PC-9 (cell line): ENCODE results near the gene ATRNL1. TPM values are rescaled to one million over a fixed set of nuclear protein-coding genes. Genes with fewer than 3 reads are reported as not detected.

Experiments
- BruUV-seq: library from RNA; stranded (reverse); fragments of 400-500 nt; replicated peaks from 2 replicates; lab custom pipeline; 2021; lab: Mats Ljungman, UMichigan
- CTCF ChIA-PET: fragments of 300-600 bp; sonication (Branson Sonifier 250); formaldehyde crosslinking; loops from one replicate; lab custom pipeline; 2022; ENCODE audit warnings: antibody characterized with exemption; lab: Charles Lee
- POLR2A ChIA-PET: fragments of 300-600 bp; sonication (Branson Sonifier 250); formaldehyde crosslinking; loops from one replicate; lab custom pipeline; 2022; ENCODE audit warnings: antibody characterized with exemption; ENCODE audit not compliant: unreplicated experiment; lab: Charles Lee
- DNase-seq, 2 experiments: peaks; one replicate each; pipeline versions ENCODE4 v3.0.0 to v3.0.0-alpha.2; 2015 to 2022; ENCODE audit warnings: mixed read lengths in 1 of 2
- H2AFZ ChIP-seq: fragments of 200-600 bp; sonication (generic); 2 replicates; pipeline ENCODE4 v1.8.1; 2017; ENCODE audit warnings: antibody characterized with exemption
- H3F3A ChIP-seq: fragments of 200-600 bp; sonication (generic); 2 replicates; pipeline ENCODE4 v1.8.1; 2017; ENCODE audit warnings: antibody characterized with exemption, mild to moderate bottlenecking, low read depth; ENCODE audit not compliant: insufficient read depth
- H3K27ac ChIP-seq: fragments of 200-600 bp; sonication (generic); 2 replicates; pipeline ENCODE4 v1.6.1; 2016; ENCODE audit warnings: mixed run types
- H3K27me3 ChIP-seq: fragments of 200-600 bp; sonication (generic); 2 replicates; pipeline ENCODE4 v1.6.1; 2016; ENCODE audit warnings: low read depth, mixed run types; ENCODE audit not compliant: insufficient read depth
- H3K36me3 ChIP-seq: fragments of 200-600 bp; sonication (generic); 2 replicates; pipeline ENCODE4 v1.6.1; 2016; ENCODE audit warnings: low read depth, mixed run types
- H3K4me1 ChIP-seq: fragments of 200-600 bp; sonication (generic); replicated peaks from 2 replicates; pipeline ENCODE4 v1.6.1; 2016; ENCODE audit warnings: mixed run types; ENCODE audit not compliant: insufficient read depth
- H3K4me2 ChIP-seq: fragments of 200-600 bp; sonication (generic); 2 replicates; pipeline ENCODE4 v1.6.1; 2017; ENCODE audit warnings: mixed run types
- H3K4me3 ChIP-seq: fragments of 200-600 bp; sonication (generic); 2 replicates; pipeline ENCODE4 v1.6.1; 2016; ENCODE audit warnings: mixed run types
- H3K79me2 ChIP-seq: fragments of 200-600 bp; sonication (generic); 2 replicates; pipeline ENCODE4 v1.6.1; 2017; ENCODE audit warnings: low read depth, mixed run types
- H3K9me2 ChIP-seq: fragments of 200-600 bp; sonication (generic); 2 replicates; pipeline ENCODE4 v1.8.1; 2017; ENCODE audit warnings: mild to moderate bottlenecking; ENCODE audit not compliant: insufficient read depth
- H3K9me3 ChIP-seq: fragments of 200-600 bp; sonication (generic); 2 replicates; pipeline ENCODE4 v1.8.1; 2016; ENCODE audit warnings: low read depth; ENCODE audit not compliant: insufficient read depth
- H4K20me1 ChIP-seq: fragments of 200-600 bp; sonication (generic); 2 replicates; pipeline ENCODE4 v1.8.1; 2017; ENCODE audit not compliant: insufficient read depth
- EZH2 ChIP-seq: fragments of 200-600 bp; sonication (generic); IDR thresholded peaks from 2 replicates; pipeline ENCODE4 v1.8.0; 2017; ENCODE audit warnings: antibody characterized with exemption, low read depth
- intact Hi-C: fragments of 100-400 bp; cut with micrococcal nuclease; formaldehyde crosslinking; loops from one replicate; pipeline ENCODE4 v1.10.0; 2022; ENCODE audit not compliant: unreplicated experiment
- total RNA-seq: library from RNA; stranded (reverse); gene quantifications from 2 replicates; pipeline ENCODE4 v1.2.3, GENCODE V29; 2021
- TF ChIP-seq, protein P1 (sequence below): fragments of 200-600 bp; sonication (generic); conservative IDR thresholded peaks from 2 replicates; pipeline ENCODE4 v1.6.1; 2017; ENCODE audit warnings: mixed run types, antibody characterized with exemption, mild to moderate bottlenecking, moderate library complexity

Gene ATRNL1
- total RNA-seq, 1 experiment from 2014 or later: not detected

DNA sequence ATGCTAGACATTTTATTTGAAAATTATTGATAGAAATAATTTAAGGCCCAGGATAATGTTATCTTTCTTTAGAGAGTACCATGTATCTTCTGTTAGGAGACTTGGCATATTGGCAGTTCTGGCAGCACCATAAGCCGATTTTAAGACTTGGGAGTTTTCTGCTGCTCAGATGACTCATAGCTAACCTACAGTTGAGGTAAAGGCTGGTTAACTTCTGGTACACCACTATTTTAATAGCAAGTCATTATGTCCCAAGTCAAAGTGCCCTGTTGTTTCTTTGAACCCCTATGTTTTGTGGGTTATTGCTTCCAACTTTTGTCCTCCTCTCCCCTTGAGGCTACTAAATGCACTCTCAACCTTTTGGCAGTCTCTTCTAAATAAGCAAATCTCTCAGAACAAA, 25.2 kb downstream of the ATRNL1 start:
- Histone ChIP-seq H4K20me1 (no peaks in the 10 kb centered on the region), H2AFZ (no peak overlapping the region), H3K79me2 (no peaks in the 10 kb centered on the region), H3F3A (no peaks in the 10 kb centered on the region), H3K27ac (no peak overlapping the region), H3K4me1 (no peaks in the 10 kb centered on the region), H3K36me3 (no peaks in the 10 kb centered on the region), H3K27me3 (no peaks in the 10 kb centered on the region), H3K4me2 (no peak overlapping the region), H3K9me2 (no peaks in the 10 kb centered on the region), H3K9me3 (no peaks in the 10 kb centered on the region), H3K4me3 (no peak overlapping the region)
- no peak for TF ChIP-seq EZH2
- TF ChIP-seq, protein P1, sequence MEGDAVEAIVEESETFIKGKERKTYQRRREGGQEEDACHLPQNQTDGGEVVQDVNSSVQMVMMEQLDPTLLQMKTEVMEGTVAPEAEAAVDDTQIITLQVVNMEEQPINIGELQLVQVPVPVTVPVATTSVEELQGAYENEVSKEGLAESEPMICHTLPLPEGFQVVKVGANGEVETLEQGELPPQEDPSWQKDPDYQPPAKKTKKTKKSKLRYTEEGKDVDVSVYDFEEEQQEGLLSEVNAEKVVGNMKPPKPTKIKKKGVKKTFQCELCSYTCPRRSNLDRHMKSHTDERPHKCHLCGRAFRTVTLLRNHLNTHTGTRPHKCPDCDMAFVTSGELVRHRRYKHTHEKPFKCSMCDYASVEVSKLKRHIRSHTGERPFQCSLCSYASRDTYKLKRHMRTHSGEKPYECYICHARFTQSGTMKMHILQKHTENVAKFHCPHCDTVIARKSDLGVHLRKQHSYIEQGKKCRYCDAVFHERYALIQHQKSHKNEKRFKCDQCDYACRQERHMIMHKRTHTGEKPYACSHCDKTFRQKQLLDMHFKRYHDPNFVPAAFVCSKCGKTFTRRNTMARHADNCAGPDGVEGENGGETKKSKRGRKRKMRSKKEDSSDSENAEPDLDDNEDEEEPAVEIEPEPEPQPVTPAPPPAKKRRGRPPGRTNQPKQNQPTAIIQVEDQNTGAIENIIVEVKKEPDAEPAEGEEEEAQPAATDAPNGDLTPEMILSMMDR: no peak
- BruUV-seq: no TSS peak
- intact Hi-C loops: no loop called here
- ChIA-PET POLR2A (no interaction called here), CTCF (no interaction called here)
- DNase-seq: no peak

DNA sequence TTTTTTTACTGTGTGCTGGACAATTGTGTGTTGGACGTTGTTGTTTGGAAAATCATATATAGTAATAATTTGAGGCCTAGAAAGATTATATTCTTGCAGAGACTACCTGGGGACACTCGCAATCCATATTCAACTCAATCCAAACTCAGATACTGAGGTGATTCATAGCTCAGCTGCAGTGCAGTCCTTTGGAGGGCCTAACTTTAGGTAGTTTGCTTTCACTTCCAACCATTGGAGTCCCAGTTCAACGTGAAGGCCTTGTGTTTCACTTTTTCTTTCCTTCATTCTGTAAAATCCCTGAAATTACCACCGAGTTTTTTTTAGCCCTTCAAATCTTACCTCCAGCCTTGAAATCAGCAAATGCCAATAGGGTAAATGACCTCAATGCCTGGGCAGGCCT, 32.3 kb downstream of the ATRNL1 start:
- no peaks in the 10 kb centered on the region for H3K79me2 ChIP-seq
- H3K9me3 ChIP-seq: no peaks in the 10 kb centered on the region
- ChIA-PET POLR2A (no interaction called here), CTCF (no interaction called here)
- H3K4me1 ChIP-seq: no peaks in the 10 kb centered on the region
- intact Hi-C loops: loop anchor here (10.0 kb wide), 3 partner anchors 331 to 651 kb away; no protein-coding TSS in a partner anchor
- no TSS peak for BruUV-seq
- H3K36me3 ChIP-seq: no peaks in the 10 kb centered on the region
- H3K4me2 ChIP-seq: no peak overlapping the region
- H3F3A ChIP-seq: no peaks in the 10 kb centered on the region
- H4K20me1 ChIP-seq: no peaks in the 10 kb centered on the region
- H3K9me2 ChIP-seq: no peaks in the 10 kb centered on the region
- no peak overlapping the region for H3K4me3 ChIP-seq
- no peak overlapping the region for H2AFZ ChIP-seq
- no peaks in the 10 kb centered on the region for H3K27me3 ChIP-seq
- no peak overlapping the region for H3K27ac ChIP-seq
- TF ChIP-seq, protein P1: no peak
- TF ChIP-seq EZH2: no peak
- DNase-seq: no peak

DNA sequence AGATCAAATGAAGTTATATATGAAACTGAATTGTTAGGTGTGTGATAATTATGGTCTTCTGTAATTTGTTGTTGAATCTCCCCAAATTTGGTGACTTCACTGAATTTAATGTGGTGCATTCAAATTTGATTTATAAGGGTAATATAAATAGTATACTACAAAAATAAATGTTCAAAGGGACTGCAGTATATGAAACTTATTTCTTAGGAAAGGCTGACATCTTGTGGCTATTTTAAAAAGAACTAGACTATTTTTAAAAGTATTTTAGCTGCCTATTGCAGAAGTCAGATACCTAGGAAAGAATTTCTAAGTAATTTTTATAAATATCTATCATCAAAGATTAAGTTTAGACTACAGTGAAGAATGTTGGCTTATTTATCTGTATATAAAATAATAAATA, 36.6 kb downstream of the ATRNL1 start:
- H3K4me1 ChIP-seq: no peaks in the 10 kb centered on the region
- no peak for DNase-seq
- no peak overlapping the region for H3K4me3 ChIP-seq
- H3K4me2 ChIP-seq: no peak overlapping the region
- no TSS peak for BruUV-seq
- no peaks in the 10 kb centered on the region for H3K79me2 ChIP-seq
- H3K27me3 ChIP-seq: no peaks in the 10 kb centered on the region
- no peaks in the 10 kb centered on the region for H3K36me3 ChIP-seq
- H4K20me1 ChIP-seq: no peaks in the 10 kb centered on the region
- H3K9me3 ChIP-seq: no peaks in the 10 kb centered on the region
- TF ChIP-seq, protein P1: peak; percentile 50
- no peak for TF ChIP-seq EZH2
- H3K27ac ChIP-seq: no peak overlapping the region
- no peak overlapping the region for H2AFZ ChIP-seq
- ChIA-PET POLR2A (no interaction called here), CTCF (interaction anchor here (0.5 kb wide), 1 partner anchor 167 kb away, joined by 4 read pairs; no protein-coding TSS in a partner anchor)
- no peaks in the 10 kb centered on the region for H3K9me2 ChIP-seq
- intact Hi-C loops: loop anchor here (1.0 to 10.0 kb wide), 4 partner anchors 252 to 655 kb away; no protein-coding TSS in a partner anchor
- no peaks in the 10 kb centered on the region for H3F3A ChIP-seq
